Measurements from ENCODE around the gene ZNF668. TPM values are rescaled to one million over a fixed set of nuclear protein-coding genes. Genes with fewer than 3 reads are reported as not detected.

Gene ZNF668
- total RNA-seq, 1 experiment from 2014 or later, result 16.8 TPM

GRCh38 chr16:31087481-31087880 is 13.4 kb upstream of the ZNF668 start:
- Histone ChIP-seq H3K36me3 (ENCODE audit: control insufficient read depth in 1 of 2, insufficient read depth in 2 of 2, low read length in 2 of 2) (peaks cover 0 to 14% of the 10 kb centered on the region in 2 experiments; a peak in 3 of 4 replicates), H3K9ac (ENCODE audit: low read length) (no peak overlapping the region), H3K27me3 (ENCODE audit: insufficient read depth, low read length) (no peaks in the 10 kb centered on the region), H3K9me2 (ENCODE audit: insufficient read depth) (no peaks in the 10 kb centered on the region), H2AFZ (ENCODE audit: low read depth, low read length, poor library complexity, severe bottlenecking) (no peak overlapping the region), H3K79me2 (ENCODE audit: insufficient read depth, low read length) (peaks cover 16% of the 10 kb centered on the region), H3K4me1 (ENCODE audit: control insufficient read depth in 1 of 2, insufficient read depth in 2 of 2, low read length in 2 of 2) (peaks cover under 1 to 5% of the 10 kb centered on the region in 2 experiments; a peak in 2 of 4 replicates), H4K20me1 (ENCODE audit: insufficient read depth) (no peaks in the 10 kb centered on the region), H3K9me3 (ENCODE audit: control insufficient read depth in 1 of 2, insufficient read depth in 1 of 2, low read depth in 1 of 2, low read length in 2 of 2) (no peaks in the 10 kb centered on the region), H3K4me3 (replicated peaks in 1 of 2; ENCODE audit: low read depth in 1 of 2, low read length in 2 of 2) (no peak overlapping the region), H3K4me2 (ENCODE audit: low read length) (no peak overlapping the region), H3K27ac (ENCODE audit: low read depth, low read length) (no peak overlapping the region)
- POLR2A ChIA-PET, result interaction anchor here (0.5 kb wide), 1 partner anchor 173 kb away, joined by 3 read pairs; no protein-coding TSS in a partner anchor
- DNase-seq (ENCODE audit: low read depth, low spot score) (no peak), ATAC-seq (no peak)
- RAD21 ChIA-PET (ENCODE audit: low non-redundant PET in 1 of 2, low total read pairs in 2 of 2, uncharacterized antibody in 2 of 2, unreplicated experiment in 2 of 2), result no interaction called here
- BruUV-seq (replicated peaks), result no TSS peak
- TF ChIP-seq ATF3 (IDR thresholded peaks at IDR 0.05), result no peak
- no peak for TF ChIP-seq ELF1 (IDR thresholded peaks at IDR 0.05; ENCODE audit: borderline replicate concordance, low read depth)
- no peak for TF ChIP-seq EGR1 (IDR thresholded peaks at IDR 0.05; ENCODE audit: low read depth)
- no peak for TF ChIP-seq EZH2phosphoT487 (IDR thresholded peaks at IDR 0.05; ENCODE audit: borderline replicate concordance)
- TF ChIP-seq ZFX (IDR thresholded peaks at IDR 0.05), result no peak
- TF ChIP-seq SP1 (IDR thresholded peaks at IDR 0.05; ENCODE audit: low read depth), result no peak
- TF ChIP-seq CBX3 (IDR thresholded peaks at IDR 0.05; ENCODE audit: low read depth), result no peak
- intact Hi-C loops (cut with micrococcal nuclease), result no loop called here
- CTCF ChIA-PET, result no interaction called here

GRCh38 chr16:31086629-31086906 is 12.5 kb upstream of the ZNF668 start:
- RAD21 ChIA-PET (ENCODE audit: low non-redundant PET in 1 of 2, low total read pairs in 2 of 2, uncharacterized antibody in 2 of 2, unreplicated experiment in 2 of 2), result no interaction called here
- BruUV-seq (replicated peaks), result no TSS peak
- TF ChIP-seq CEBPB (IDR thresholded peaks at IDR 0.05; ENCODE audit: low read depth) (no peak), ZBTB33 (IDR thresholded peaks at IDR 0.05; ENCODE audit: extremely low read depth, insufficient replicate concordance, low read length) (no peak), CTCF (IDR thresholded peaks at IDR 0.05 in 2 of 3, conservative IDR thresholded peaks at IDR 0.05 in 1 of 3; ENCODE audit: borderline replicate concordance in 1 of 3, insufficient read depth in 1 of 3, low read depth in 2 of 3, low read length in 2 of 3) (no peak), ELF1 (IDR thresholded peaks at IDR 0.05; ENCODE audit: borderline replicate concordance, low read depth) (no peak), MAX (IDR thresholded peaks at IDR 0.05) (no peak), RAD21 (IDR thresholded peaks at IDR 0.05; ENCODE audit: low read depth) (no peak), TCF7L2 (IDR thresholded peaks at IDR 0.05; ENCODE audit: borderline replicate concordance, extremely low read depth, insufficient read depth, insufficient read length) (no peak), SP1 (IDR thresholded peaks at IDR 0.05; ENCODE audit: low read depth) (no peak), CBX3 (IDR thresholded peaks at IDR 0.05; ENCODE audit: low read depth) (no peak), SRF (IDR thresholded peaks at IDR 0.05; ENCODE audit: low read depth) (no peak), ZNF274 (IDR thresholded peaks at IDR 0.05; ENCODE audit: low read depth, low read length) (no peak), POLR2AphosphoS5 (IDR thresholded peaks at IDR 0.05; ENCODE audit: low read depth, low read length) (no peak), POLR2A (IDR thresholded peaks at IDR 0.05; ENCODE audit: borderline replicate concordance, extremely low read depth, insufficient read depth, insufficient read length) (no peak), YY1 (IDR thresholded peaks at IDR 0.05; ENCODE audit: extremely low read depth, insufficient replicate concordance, low read depth, low read length) (no peak), ZFX (IDR thresholded peaks at IDR 0.05) (no peak)

More at GRCh38 chr16:31086629-31086906, 12.5 kb upstream of the ZNF668 start:
- no peaks in the 10 kb centered on the region for H3K9me3 ChIP-seq (ENCODE audit: control insufficient read depth in 1 of 2, insufficient read depth in 1 of 2, low read depth in 1 of 2, low read length in 2 of 2)
- H3K9me2 ChIP-seq (ENCODE audit: insufficient read depth), result no peaks in the 10 kb centered on the region
- no peak overlapping the region for H3K4me2 ChIP-seq (ENCODE audit: low read length)
- ChIA-PET POLR2A (no interaction called here), CTCF (no interaction called here)
- H3K27me3 ChIP-seq (ENCODE audit: insufficient read depth, low read length), result no peaks in the 10 kb centered on the region
- peaks cover 9% of the 10 kb centered on the region; the same call in 1 of the 2 replicates for H3K79me2 ChIP-seq (ENCODE audit: insufficient read depth, low read length)
- H3K4me1 ChIP-seq (ENCODE audit: control insufficient read depth in 1 of 2, insufficient read depth in 2 of 2, low read length in 2 of 2), result peaks cover 0 to 11% of the 10 kb centered on the region in 2 experiments; a peak in 1 of 4 replicates
- intact Hi-C loops (cut with micrococcal nuclease), result no loop called here
- H3K9ac ChIP-seq (ENCODE audit: low read length), result no peak overlapping the region
- peaks cover 0 to 14% of the 10 kb centered on the region in 2 experiments; a peak in 3 of 4 replicates for H3K36me3 ChIP-seq (ENCODE audit: control insufficient read depth in 1 of 2, insufficient read depth in 2 of 2, low read length in 2 of 2)
- DNase-seq (ENCODE audit: low read depth, low spot score), result no peak
- no peak overlapping the region for H2AFZ ChIP-seq (ENCODE audit: low read depth, low read length, poor library complexity, severe bottlenecking)
- no peak overlapping the region for H3K4me3 ChIP-seq (replicated peaks in 1 of 2; ENCODE audit: low read depth in 1 of 2, low read length in 2 of 2)
- H3K27ac ChIP-seq (ENCODE audit: low read depth, low read length), result no peak overlapping the region
- no peak for ATAC-seq
- H4K20me1 ChIP-seq (ENCODE audit: insufficient read depth), result no peaks in the 10 kb centered on the region
